ENCODE results near the gene OR10G2.

Gene OR10G2

GRCh38 chr14:21589317-21589716 is 45.4 kb downstream of the OR10G2 start:
- no peak for DNase-seq (ENCODE audit: low read depth in 2 of 2)

Measured in stimulated activated CD4-positive, alpha-beta T cell treated with anti-CD3 and anti-CD28 coated beads, Interleukin-15, amount 100 ng/mL, for 48 hours (primary cell).